Measurements from ENCODE around the gene NNMT.
A peak's percentile ranks its signal among the peaks of the same experiment; 100 is the strongest.

The NNMT gene

GRCh38 chr11:114350022-114350421 lies 53.8 kb downstream of the NNMT start:
- DNase-seq = no peak

- no peak for DNase-seq
These were observed 57.2 kb downstream of the NNMT start for GRCh38 chr11:114353443-114353842.

- DNase-seq = no peak
These were observed 57.9 kb downstream of the NNMT start for GRCh38 chr11:114354076-114354475.

GRCh38 chr11:114358716-114359115 lies 62.5 kb downstream of the NNMT start:
- peak in 1 of 14 donors; percentile 88 for DNase-seq

DNA sequence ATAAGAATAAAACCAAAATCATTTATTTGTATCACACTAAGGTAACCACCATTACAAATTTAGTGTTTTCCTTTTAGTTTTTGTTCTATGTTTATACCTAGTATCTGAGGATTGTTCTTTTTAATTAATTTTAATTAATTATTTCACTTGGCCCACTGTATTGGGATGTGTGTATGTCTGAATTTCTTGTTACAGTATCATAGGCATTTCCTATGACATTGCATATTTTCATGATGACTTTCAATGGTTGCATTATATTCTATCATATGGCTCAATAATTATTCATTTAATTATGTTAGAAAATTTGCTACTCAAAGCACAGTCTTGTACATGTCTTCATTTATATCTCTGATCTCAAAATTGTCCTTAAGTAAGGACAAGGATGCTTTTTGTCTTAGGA lies 63.1 kb downstream of the NNMT start:
- no peak for DNase-seq

DNA sequence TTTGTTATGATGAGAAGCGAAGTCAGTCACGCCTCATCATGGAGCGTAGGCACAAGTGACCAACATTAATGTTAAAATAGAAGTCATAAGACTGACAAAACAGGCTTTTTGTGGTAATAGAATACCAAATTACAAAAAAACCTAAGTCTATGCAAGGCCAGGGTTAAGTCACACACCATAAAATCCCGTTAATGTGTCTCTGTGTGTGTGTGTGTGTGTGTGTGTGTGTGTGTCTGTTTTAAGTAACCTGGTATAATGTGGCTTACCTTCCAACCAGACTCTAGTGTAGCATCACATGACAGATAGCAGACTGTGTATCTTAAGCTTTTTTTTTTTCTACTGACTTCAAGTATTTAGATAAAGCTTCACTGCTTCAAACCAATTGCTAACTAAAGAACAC lies 66.1 kb downstream of the NNMT start:
- no peak for DNase-seq

DNA sequence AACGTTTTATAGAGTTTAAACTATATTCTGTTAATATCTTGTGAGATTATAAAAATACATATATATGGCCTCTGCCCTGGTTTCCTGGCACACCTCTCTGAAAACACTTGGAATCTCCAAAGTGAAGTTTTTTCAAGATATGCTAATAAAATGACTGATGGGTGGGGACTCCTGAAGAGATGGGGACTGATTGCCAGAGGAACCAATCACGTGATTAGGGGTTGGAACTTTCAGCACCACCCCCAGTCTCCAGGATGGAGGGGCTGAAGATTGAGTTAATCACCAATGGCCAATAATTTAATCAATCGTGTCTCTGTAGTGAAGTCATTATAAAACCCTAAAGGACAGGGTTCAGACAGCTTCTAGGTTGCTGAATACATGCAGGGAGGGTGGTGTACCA lies 66.8 kb downstream of the NNMT start:
- no peak for DNase-seq
